D721Med (cell line): ENCODE measurements around the gene B4GALT2.

Experiments
- DNase-seq: peaks from one replicate; pipeline ENCODE4 v3.0.0; 2011; ENCODE audit warnings: low spot score; ENCODE audit not compliant: insufficient read length
- FAIRE-seq: peaks from 2 replicates; lab custom pipeline; 2011; peaks lifted over from hg19 to GRCh38; lab: Jason Lieb, UNC
- CTCF ChIP-seq: IDR thresholded peaks from 2 replicates; pipeline ENCODE4 v1.5.1; 2012; ENCODE audit warnings: mild to moderate bottlenecking, control low read depth; ENCODE audit not compliant: insufficient read depth; ENCODE audit errors: missing control alignments

B4GALT2 gene

GRCh38 chr1:43999455-43999854 is 20.4 kb downstream of the B4GALT2 start:
- TF ChIP-seq CTCF: no peak
- no peak for DNase-seq
- no peak for FAIRE-seq

GRCh38 chr1:44000122-44000665 is 21.2 kb downstream of the B4GALT2 start:
- no peak for FAIRE-seq
- no peak for TF ChIP-seq CTCF
- no peak for DNase-seq

- FAIRE-seq (no peak), DNase-seq (no peak)
- no peak for TF ChIP-seq CTCF
These were observed 23.2 kb downstream of the B4GALT2 start for GRCh38 chr1:44002165-44002564.

GRCh38 chr1:44002606-44003157 is 23.7 kb downstream of the B4GALT2 start:
- DNase-seq: no peak
- TF ChIP-seq CTCF: no peak
- no peak for FAIRE-seq

GRCh38 chr1:44008259-44008658 is 29.2 kb downstream of the B4GALT2 start:
- no peak for TF ChIP-seq CTCF
- DNase-seq (no peak), FAIRE-seq (no peak)

- FAIRE-seq (no peak), DNase-seq (no peak)
- no peak for TF ChIP-seq CTCF
These were observed 32.0 kb downstream of the B4GALT2 start for GRCh38 chr1:44010935-44011471.

GRCh38 chr1:44012404-44012803 is 33.4 kb downstream of the B4GALT2 start:
- no peak for TF ChIP-seq CTCF
- DNase-seq: no peak
- FAIRE-seq: no peak
